WTC11 (cell line): ENCODE results near the gene COL18A1. TPM values are rescaled to one million over a fixed set of nuclear protein-coding genes. Genes with fewer than 3 reads are reported as not detected.

Source experiments
- ATAC-seq: fragments of 200-7000 bp; cut with Tn5 transposase; 2 replicates; pipeline ENCODE4 v1.10.0; 2021; ENCODE audit warnings: mild to moderate bottlenecking, moderate library complexity
- CTCF ChIA-PET: fragments of 300-600 bp; sonication (Branson Sonifier 250); formaldehyde crosslinking; loops from one replicate; lab custom pipeline; 2021; ENCODE audit warnings: antibody characterized with exemption; lab: Charles Lee
- POLR2A ChIA-PET: fragments of 350-600 bp; sonication (Branson Sonifier 250); formaldehyde crosslinking; loops from one replicate; lab custom pipeline; 2021; ENCODE audit warnings: antibody characterized with exemption; lab: Charles Lee
- DNase-seq: peaks from one replicate; pipeline ENCODE4 v3.0.0; 2021; ENCODE audit warnings: low spot score
- H3K27ac Mint-ChIP-seq: 2 replicates; pipeline ENCODE4 v1.8.0; 2021; ENCODE audit warnings: mixed read lengths
- H3K27me3 Mint-ChIP-seq: 2 replicates; pipeline ENCODE4 v1.8.0; 2021; ENCODE audit warnings: low read depth, mild to moderate bottlenecking, moderate library complexity, mixed read lengths
- H3K36me3 Mint-ChIP-seq: 2 replicates; pipeline ENCODE4 v1.8.0; 2021; ENCODE audit warnings: mixed read lengths
- H3K4me1 Mint-ChIP-seq: 2 replicates; pipeline ENCODE4 v1.8.0; 2022; ENCODE audit warnings: mixed read lengths
- H3K4me3 Mint-ChIP-seq: 2 replicates; pipeline ENCODE4 v1.8.0; 2021; ENCODE audit warnings: mild to moderate bottlenecking, moderate library complexity, mixed read lengths
- H3K9me3 Mint-ChIP-seq: 2 replicates; pipeline ENCODE4 v1.8.0; 2021; ENCODE audit warnings: mixed read lengths
- ATF1 ChIP-seq: sonication (generic); formaldehyde crosslinking; IDR thresholded peaks from 2 replicates; pipeline ENCODE4 v1.8.1; 2023; ENCODE audit warnings: mild to moderate bottlenecking, moderate library complexity, missing genetic modification reagents
- ELF4 ChIP-seq: sonication (generic); formaldehyde crosslinking; IDR thresholded peaks from 2 replicates; pipeline ENCODE4 v1.8.1; 2022; ENCODE audit warnings: low read depth, mild to moderate bottlenecking, moderate library complexity, missing genetic modification reagents
- FOXK1 ChIP-seq: sonication (generic); formaldehyde crosslinking; IDR thresholded peaks from 2 replicates; pipeline ENCODE4 v1.8.0; 2022; ENCODE audit warnings: mild to moderate bottlenecking, moderate library complexity, missing genetic modification reagents
- GABPB1 ChIP-seq: sonication (generic); formaldehyde crosslinking; IDR thresholded peaks from 2 replicates; pipeline ENCODE4 v1.8.1; 2023; ENCODE audit warnings: mild to moderate bottlenecking, missing genetic modification reagents
- GTF2I ChIP-seq: fragments of 250-450 bp; sonication (Bioruptor Pico); conservative IDR thresholded peaks from 2 replicates; pipeline ENCODE4 v1.4.0; 2021; ENCODE audit warnings: mild to moderate bottlenecking
- IRF2 ChIP-seq: sonication (generic); formaldehyde crosslinking; IDR thresholded peaks from 2 replicates; pipeline ENCODE4 v1.8.0; 2022; ENCODE audit warnings: low read depth, missing genetic modification reagents, borderline replicate concordance
- JAZF1 ChIP-seq: fragments of 250-450 bp; sonication (Bioruptor Pico); IDR thresholded peaks from 2 replicates; pipeline ENCODE4 v1.9.0; 2021; ENCODE audit warnings: moderate library complexity, mild to moderate bottlenecking, inconsistent platforms
- MYBL2 ChIP-seq: sonication (generic); formaldehyde crosslinking; IDR thresholded peaks from 2 replicates; pipeline ENCODE4 v1.8.1; 2023; ENCODE audit warnings: mild to moderate bottlenecking, moderate library complexity, missing genetic modification reagents
- TEAD1 ChIP-seq: sonication (generic); formaldehyde crosslinking; IDR thresholded peaks from 2 replicates; pipeline ENCODE4 v1.8.0; 2022; ENCODE audit warnings: mild to moderate bottlenecking, missing genetic modification reagents
- TEAD4 ChIP-seq: sonication (generic); formaldehyde crosslinking; IDR thresholded peaks from 2 replicates; pipeline ENCODE4 v1.8.0; 2022; ENCODE audit warnings: mild to moderate bottlenecking, missing genetic modification reagents
- TP53 ChIP-seq: sonication (generic); formaldehyde crosslinking; IDR thresholded peaks from 2 replicates; pipeline ENCODE4 v1.8.1; 2023; ENCODE audit warnings: mild to moderate bottlenecking, missing genetic modification reagents
- ZNF121 ChIP-seq: sonication (generic); formaldehyde crosslinking; IDR thresholded peaks from 2 replicates; pipeline ENCODE4 v1.8.0; 2023; ENCODE audit warnings: missing genetic modification reagents
- ZNF232 ChIP-seq: sonication (generic); formaldehyde crosslinking; IDR thresholded peaks from 2 replicates; pipeline ENCODE4 v1.8.0; 2022; ENCODE audit warnings: mild to moderate bottlenecking, missing genetic modification reagents
- ZNF263 ChIP-seq: sonication (generic); formaldehyde crosslinking; IDR thresholded peaks from 2 replicates; pipeline ENCODE4 v1.8.1; 2022; ENCODE audit warnings: low read depth, mild to moderate bottlenecking, moderate library complexity, missing genetic modification reagents
- ZNF317 ChIP-seq: sonication (generic); formaldehyde crosslinking; IDR thresholded peaks from 2 replicates; pipeline ENCODE4 v1.8.1; 2023; ENCODE audit warnings: low read depth, mild to moderate bottlenecking, moderate library complexity, missing genetic modification reagents, borderline replicate concordance
- ZNF423 ChIP-seq: fragments of 250-450 bp; sonication (Bioruptor Pico); IDR thresholded peaks from 2 replicates; pipeline ENCODE4 v2.1.2; 2022; ENCODE audit warnings: mild to moderate bottlenecking, moderate library complexity
- total RNA-seq: library from RNA; stranded (reverse); gene quantifications from 3 replicates; pipeline ENCODE4 v1.2.3, GENCODE V29; 2021
- TF ChIP-seq, protein P1 (sequence below): fragments of 250-450 bp; sonication (Bioruptor Pico); IDR thresholded peaks from 2 replicates; pipeline ENCODE4 v1.9.0; 2021; ENCODE audit warnings: mild to moderate bottlenecking, borderline replicate concordance
- TF ChIP-seq, protein P2 (sequence below): sonication (generic); formaldehyde crosslinking; IDR thresholded peaks from 2 replicates; pipeline ENCODE4 v1.8.0; 2022; ENCODE audit warnings: mild to moderate bottlenecking, missing genetic modification reagents
- TF ChIP-seq, protein P3 (sequence below): sonication (generic); formaldehyde crosslinking; IDR thresholded peaks from 2 replicates; pipeline ENCODE4 v1.8.0; 2022; ENCODE audit warnings: missing genetic modification reagents

The COL18A1 gene
- total RNA-seq, 1 experiment from 2014 or later: 231 TPM

DNA sequence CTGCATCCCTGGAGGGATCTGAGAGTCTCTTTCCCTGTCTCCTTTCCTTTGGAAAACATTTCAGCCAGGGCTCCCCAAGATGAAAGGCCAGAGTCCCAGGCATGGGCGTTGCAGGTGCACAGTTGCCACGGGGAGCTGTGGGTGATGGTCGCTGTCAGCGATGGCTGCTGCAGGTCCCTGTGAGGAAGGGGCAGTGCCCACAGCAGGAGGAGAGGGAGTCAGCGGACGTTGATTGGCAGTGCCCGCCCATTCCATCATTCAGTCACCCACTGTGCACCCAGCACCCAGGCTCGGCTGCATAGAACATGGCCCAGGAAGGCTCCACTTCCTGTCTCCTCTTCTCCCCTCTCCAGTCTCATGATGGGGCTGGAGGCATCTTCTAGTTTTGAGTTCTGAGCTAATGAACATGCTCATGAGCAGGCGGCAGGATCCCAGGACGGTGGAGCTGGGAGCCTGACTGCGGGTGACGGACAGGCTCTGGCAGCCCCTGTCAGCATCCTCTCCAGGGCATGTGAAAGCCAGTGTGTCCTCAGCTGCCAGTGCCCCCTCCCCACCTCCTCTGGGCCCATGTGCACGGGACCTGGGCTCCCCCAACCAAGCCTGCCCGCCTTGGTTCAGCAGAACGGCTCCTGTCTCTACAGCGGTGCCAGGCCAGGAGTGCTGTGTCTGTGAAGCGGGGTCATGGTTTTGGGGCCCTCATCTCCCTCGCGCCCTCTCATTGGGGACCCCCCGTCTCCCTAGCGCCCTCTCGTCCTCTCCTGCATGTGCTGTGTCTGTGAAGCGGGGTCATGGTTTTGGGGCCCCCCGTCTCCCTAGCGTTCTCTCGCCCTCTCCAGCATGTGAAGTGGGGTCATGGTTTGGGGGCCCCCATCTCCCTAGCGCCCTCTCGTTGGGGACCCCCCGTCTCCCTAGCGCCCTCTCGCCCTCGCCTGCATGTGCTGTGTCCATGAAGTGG is 24.5 kb downstream of the COL18A1 start:
- POLR2A ChIA-PET: no interaction called here
- H3K27ac Mint-ChIP-seq: peak overlapping the region; percentile 95
- CTCF ChIA-PET: interaction anchor here (0.6 to 2.2 kb wide), 5 partner anchors 10 to 181 kb away, joined by 3 to 13 read pairs (median 3); no protein-coding TSS in a partner anchor
- TF ChIP-seq ZNF232: 0 out of 2 replicates have a peak, but pooled peaks have one; percentile 18
- TF ChIP-seq ATF1 (CRISPR knock-in tag): no peak
- TF ChIP-seq MYBL2 (CRISPR knock-in tag): no peak
- no peaks in the 10 kb centered on the region for H3K9me3 Mint-ChIP-seq
- H3K36me3 Mint-ChIP-seq: peaks cover 2% of the 10 kb centered on the region; the same call in 1 of the 2 replicates
- no peak for ATAC-seq
- peaks cover 60% of the 10 kb centered on the region for H3K4me1 Mint-ChIP-seq
- no peak overlapping the region for H3K4me3 Mint-ChIP-seq
- DNase-seq: no peak
- H3K27me3 Mint-ChIP-seq: no peaks in the 10 kb centered on the region

DNA sequence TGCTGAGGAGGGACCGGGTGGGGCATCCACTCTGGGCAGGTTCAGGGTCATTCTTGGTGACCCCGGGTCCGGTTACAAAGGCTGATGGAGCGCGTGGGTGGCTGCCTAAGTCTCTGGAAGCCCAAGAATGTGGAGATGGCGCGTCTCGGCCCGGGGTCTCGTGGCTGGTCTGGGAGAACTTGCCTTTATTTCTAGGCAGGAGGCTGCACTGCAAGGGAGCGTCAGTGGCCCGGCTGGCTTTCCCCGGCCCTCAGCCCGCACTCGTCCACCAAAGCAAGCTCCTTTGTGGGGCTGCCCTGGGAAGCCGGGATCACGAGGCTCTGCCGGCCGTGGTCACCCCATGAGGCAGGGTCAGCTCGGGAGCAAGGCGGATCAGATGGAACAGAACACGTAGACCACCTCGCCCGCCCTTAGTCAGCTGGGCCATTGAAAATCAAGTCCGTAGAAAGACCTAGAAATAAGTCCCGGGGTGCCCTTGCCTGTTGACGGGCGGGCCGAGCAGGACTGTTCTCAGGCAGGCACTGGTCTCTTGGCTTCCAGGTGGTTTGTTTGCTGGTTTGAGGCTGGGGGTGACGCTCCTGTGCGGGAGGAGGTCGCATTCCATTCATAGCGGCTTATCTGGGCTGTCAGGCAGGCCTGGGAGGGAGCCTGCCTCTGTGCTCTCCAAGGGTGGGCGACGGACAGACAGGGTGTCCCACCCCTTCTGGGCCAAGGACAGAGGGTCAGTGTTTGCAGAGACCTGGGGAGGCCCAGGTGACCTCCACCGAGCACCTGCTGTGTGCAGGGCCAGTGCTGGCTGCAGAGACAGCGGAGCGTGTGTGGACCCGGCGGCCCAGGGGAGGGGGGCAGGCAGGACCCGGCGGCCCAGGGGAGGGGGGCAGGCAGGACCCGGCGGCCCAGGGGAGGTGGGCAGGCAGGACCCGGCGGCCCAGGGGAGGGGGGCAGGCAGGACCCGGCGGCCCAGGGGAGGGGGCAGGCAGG is 25.8 kb downstream of the COL18A1 start:
- peak; percentile 67 for DNase-seq
- POLR2A ChIA-PET: no interaction called here
- H3K9me3 Mint-ChIP-seq: no peaks in the 10 kb centered on the region
- peaks cover 2% of the 10 kb centered on the region; the same call in 1 of the 2 replicates for H3K36me3 Mint-ChIP-seq
- H3K4me1 Mint-ChIP-seq: peaks cover 70% of the 10 kb centered on the region
- H3K4me3 Mint-ChIP-seq: peak overlapping the region; percentile 43
- peak; percentile 78 for ATAC-seq
- TF ChIP-seq, protein P1, sequence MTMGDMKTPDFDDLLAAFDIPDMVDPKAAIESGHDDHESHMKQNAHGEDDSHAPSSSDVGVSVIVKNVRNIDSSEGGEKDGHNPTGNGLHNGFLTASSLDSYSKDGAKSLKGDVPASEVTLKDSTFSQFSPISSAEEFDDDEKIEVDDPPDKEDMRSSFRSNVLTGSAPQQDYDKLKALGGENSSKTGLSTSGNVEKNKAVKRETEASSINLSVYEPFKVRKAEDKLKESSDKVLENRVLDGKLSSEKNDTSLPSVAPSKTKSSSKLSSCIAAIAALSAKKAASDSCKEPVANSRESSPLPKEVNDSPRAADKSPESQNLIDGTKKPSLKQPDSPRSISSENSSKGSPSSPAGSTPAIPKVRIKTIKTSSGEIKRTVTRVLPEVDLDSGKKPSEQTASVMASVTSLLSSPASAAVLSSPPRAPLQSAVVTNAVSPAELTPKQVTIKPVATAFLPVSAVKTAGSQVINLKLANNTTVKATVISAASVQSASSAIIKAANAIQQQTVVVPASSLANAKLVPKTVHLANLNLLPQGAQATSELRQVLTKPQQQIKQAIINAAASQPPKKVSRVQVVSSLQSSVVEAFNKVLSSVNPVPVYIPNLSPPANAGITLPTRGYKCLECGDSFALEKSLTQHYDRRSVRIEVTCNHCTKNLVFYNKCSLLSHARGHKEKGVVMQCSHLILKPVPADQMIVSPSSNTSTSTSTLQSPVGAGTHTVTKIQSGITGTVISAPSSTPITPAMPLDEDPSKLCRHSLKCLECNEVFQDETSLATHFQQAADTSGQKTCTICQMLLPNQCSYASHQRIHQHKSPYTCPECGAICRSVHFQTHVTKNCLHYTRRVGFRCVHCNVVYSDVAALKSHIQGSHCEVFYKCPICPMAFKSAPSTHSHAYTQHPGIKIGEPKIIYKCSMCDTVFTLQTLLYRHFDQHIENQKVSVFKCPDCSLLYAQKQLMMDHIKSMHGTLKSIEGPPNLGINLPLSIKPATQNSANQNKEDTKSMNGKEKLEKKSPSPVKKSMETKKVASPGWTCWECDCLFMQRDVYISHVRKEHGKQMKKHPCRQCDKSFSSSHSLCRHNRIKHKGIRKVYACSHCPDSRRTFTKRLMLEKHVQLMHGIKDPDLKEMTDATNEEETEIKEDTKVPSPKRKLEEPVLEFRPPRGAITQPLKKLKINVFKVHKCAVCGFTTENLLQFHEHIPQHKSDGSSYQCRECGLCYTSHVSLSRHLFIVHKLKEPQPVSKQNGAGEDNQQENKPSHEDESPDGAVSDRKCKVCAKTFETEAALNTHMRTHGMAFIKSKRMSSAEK (CRISPR knock-in tag): 0 out of 2 replicates have a peak, but pooled peaks have one; percentile 21
- TF ChIP-seq GTF2I (CRISPR knock-in tag): no peak
- peak; percentile 62 for TF ChIP-seq GABPB1 (CRISPR knock-in tag)
- peak; percentile 68; the same call in 1 of the 2 replicates for TF ChIP-seq TEAD1 (CRISPR knock-in tag)
- TF ChIP-seq ZNF423 (CRISPR knock-in tag): peak; percentile 89
- TF ChIP-seq TP53 (CRISPR knock-in tag): no peak
- TF ChIP-seq, protein P2, sequence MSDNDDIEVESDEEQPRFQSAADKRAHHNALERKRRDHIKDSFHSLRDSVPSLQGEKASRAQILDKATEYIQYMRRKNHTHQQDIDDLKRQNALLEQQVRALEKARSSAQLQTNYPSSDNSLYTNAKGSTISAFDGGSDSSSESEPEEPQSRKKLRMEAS: 0 out of 2 replicates have a peak, but pooled peaks have one; percentile 43
- peak overlapping the region; percentile 95 for H3K27ac Mint-ChIP-seq
- no peaks in the 10 kb centered on the region for H3K27me3 Mint-ChIP-seq
- CTCF ChIA-PET: interaction anchor here (0.7 to 2.2 kb wide), 5 partner anchors 9 to 97 kb away, joined by 3 to 13 read pairs (median 6); no protein-coding TSS in a partner anchor

DNA sequence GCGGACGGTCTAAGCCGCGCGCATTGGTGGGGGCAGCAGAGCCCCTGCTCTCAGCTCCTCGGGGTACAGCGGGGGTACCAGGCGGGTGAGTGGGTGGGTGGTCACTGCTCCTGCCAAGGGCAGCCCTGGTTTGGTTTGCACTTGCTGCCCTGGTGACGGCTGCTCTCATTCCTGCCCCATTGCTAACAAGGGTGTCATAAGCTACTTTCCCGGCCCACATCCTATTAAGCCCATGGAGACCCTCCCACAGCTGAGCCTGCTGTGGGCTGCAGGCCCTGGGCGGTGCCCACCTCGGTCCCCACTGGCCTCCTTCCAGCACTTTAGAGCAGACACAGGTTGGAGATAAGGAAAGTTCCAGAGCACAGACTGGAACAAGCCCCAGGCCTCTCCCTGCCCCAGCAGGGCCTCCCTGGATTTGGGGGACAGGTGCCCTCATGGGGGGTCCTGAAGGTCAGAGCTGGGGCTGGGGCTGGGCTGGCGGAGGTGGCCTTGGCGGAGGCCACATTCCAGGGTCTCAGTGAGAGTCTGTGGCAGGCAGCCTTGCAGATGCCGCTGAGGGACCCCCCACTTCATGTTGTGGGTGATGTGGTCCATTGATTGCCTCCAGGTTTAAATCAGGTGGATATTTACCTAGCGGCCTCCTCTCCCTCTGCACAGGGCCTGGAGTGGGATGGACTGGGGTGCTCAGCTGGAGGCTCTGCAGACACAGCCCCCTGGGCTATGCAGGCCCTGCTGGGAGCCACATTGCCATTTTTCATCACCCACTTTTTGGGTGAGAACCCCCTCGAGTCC is 27.0 kb downstream of the COL18A1 start:
- POLR2A ChIA-PET: no interaction called here
- peaks cover 75% of the 10 kb centered on the region for H3K4me1 Mint-ChIP-seq
- no peak for TF ChIP-seq ZNF317
- TF ChIP-seq ZNF263: no peak
- no peak for TF ChIP-seq ZNF121 (CRISPR knock-in tag)
- no peak for TF ChIP-seq IRF2 (CRISPR knock-in tag)
- no peak for TF ChIP-seq ELF4 (CRISPR knock-in tag)
- TF ChIP-seq, protein P3, sequence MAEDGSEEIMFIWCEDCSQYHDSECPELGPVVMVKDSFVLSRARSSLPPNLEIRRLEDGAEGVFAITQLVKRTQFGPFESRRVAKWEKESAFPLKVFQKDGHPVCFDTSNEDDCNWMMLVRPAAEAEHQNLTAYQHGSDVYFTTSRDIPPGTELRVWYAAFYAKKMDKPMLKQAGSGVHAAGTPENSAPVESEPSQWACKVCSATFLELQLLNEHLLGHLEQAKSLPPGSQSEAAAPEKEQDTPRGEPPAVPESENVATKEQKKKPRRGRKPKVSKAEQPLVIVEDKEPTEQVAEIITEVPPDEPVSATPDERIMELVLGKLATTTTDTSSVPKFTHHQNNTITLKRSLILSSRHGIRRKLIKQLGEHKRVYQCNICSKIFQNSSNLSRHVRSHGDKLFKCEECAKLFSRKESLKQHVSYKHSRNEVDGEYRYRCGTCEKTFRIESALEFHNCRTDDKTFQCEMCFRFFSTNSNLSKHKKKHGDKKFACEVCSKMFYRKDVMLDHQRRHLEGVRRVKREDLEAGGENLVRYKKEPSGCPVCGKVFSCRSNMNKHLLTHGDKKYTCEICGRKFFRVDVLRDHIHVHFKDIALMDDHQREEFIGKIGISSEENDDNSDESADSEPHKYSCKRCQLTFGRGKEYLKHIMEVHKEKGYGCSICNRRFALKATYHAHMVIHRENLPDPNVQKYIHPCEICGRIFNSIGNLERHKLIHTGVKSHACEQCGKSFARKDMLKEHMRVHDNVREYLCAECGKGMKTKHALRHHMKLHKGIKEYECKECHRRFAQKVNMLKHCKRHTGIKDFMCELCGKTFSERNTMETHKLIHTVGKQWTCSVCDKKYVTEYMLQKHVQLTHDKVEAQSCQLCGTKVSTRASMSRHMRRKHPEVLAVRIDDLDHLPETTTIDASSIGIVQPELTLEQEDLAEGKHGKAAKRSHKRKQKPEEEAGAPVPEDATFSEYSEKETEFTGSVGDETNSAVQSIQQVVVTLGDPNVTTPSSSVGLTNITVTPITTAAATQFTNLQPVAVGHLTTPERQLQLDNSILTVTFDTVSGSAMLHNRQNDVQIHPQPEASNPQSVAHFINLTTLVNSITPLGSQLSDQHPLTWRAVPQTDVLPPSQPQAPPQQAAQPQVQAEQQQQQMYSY: no peak
- TF ChIP-seq TP53 (CRISPR knock-in tag): no peak
- no peak for TF ChIP-seq ATF1 (CRISPR knock-in tag)
- no peak for TF ChIP-seq TEAD4 (CRISPR knock-in tag)
- TF ChIP-seq GABPB1 (CRISPR knock-in tag): no peak
- TF ChIP-seq JAZF1 (CRISPR knock-in tag): no peak
- no peak for TF ChIP-seq FOXK1 (CRISPR knock-in tag)

More for the DNA sequence above, 27.0 kb downstream of the COL18A1 start:
- no peak overlapping the region for H3K27ac Mint-ChIP-seq
- CTCF ChIA-PET: interaction anchor here (2.2 kb wide), 1 partner anchor 74 kb away, joined by 10 read pairs; no protein-coding TSS in a partner anchor
- H3K9me3 Mint-ChIP-seq: no peaks in the 10 kb centered on the region
- ATAC-seq (no peak), DNase-seq (no peak)
- H3K4me3 Mint-ChIP-seq: no peak overlapping the region
- no peaks in the 10 kb centered on the region for H3K27me3 Mint-ChIP-seq
- peaks cover 2% of the 10 kb centered on the region; the same call in 1 of the 2 replicates for H3K36me3 Mint-ChIP-seq
